Gastroesophageal sphincter (tissue), 3 donors: ENCODE results near the gene GADD45B.

Source experiments
- CTCF ChIP-seq, 4 experiments: fragments of 200-600 bp in 2 of 4; fragments of 450-650 bp in 2 of 4; sonication (generic) in 1 of 4; IDR thresholded peaks; one replicate each; pipeline ENCODE4 v1.5.1; 2017 to 2019; ENCODE audit warnings: antibody characterized with exemption in 4 of 4, mild to moderate bottlenecking in 2 of 4, moderate library complexity in 2 of 4
- EP300 ChIP-seq: sonication (generic); formaldehyde crosslinking; IDR thresholded peaks from one replicate; pipeline ENCODE4 v1.6.1; 2017; ENCODE audit warnings: antibody characterized with exemption, mild to moderate bottlenecking
- POLR2A ChIP-seq, 2 donors: fragments of 450-650 bp; IDR thresholded peaks; one replicate each; pipeline ENCODE4 v1.6.1; 2017; ENCODE audit warnings: antibody characterized with exemption in 2 of 2, mild to moderate bottlenecking in 2 of 2, moderate library complexity in 1 of 2
- POLR2AphosphoS5 ChIP-seq: sonication (generic); formaldehyde crosslinking; IDR thresholded peaks from one replicate; pipeline ENCODE4 v1.6.1; 2017; ENCODE audit warnings: antibody characterized with exemption

DNA sequence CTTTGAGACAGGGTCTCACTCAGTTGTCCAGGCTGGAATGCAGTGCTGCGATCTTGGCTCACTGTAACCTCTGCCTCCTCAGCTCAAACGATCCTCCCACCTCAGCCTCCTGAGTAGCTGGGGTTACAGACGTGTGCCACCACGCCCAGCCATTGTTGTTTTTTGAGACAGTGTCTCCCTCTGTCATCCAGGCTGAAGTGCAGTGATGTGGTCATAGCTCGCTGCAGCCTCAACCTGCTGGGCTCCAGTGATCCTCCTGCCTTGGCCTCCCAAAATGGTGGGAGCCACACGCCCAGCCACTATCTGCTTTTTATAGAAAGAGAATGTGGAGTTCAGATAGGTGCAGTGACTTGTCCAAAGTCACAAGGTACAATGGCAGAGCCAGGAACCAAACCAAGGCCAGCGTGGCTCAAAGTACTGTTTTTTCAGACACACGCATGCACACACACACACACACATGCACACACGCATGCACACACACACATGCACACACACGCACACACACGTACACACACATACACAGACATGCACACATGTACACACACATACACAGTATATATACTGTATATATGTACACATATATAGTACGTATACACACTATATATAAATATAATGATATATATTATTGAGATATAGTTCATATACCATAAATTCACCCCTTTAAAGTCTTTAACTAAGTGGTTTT is 6.6 kb downstream of the GADD45B start:
- TF ChIP-seq CTCF (IDR thresholded peaks at IDR 0.05) (no peak), POLR2AphosphoS5 (no peak), POLR2A (IDR thresholded peaks at IDR 0.05) (no peak), EP300 (no peak)
